CD4-positive, alpha-beta T cell treated with Interleukin-1 beta for 1 hour (primary cell): ENCODE data around the gene VPS8.

Experiments
- DNase-seq, 2 donors: peaks; one replicate each; pipeline ENCODE4 v3.0.0-alpha.2; 2020 to 2022

Gene VPS8

GRCh38 chr3:185062191-185062590 lies 250.2 kb downstream of the VPS8 start:
- no peak for DNase-seq

- no peak for DNase-seq
Measured at GRCh38 chr3:185063431-185063830, 251.5 kb downstream of the VPS8 start.

- no peak for DNase-seq
Measured at GRCh38 chr3:185065059-185065458, 253.1 kb downstream of the VPS8 start.

- no peak for DNase-seq
Measured at GRCh38 chr3:185066251-185066650, 254.3 kb downstream of the VPS8 start.

- DNase-seq, result no peak
Measured at GRCh38 chr3:185067173-185067572, 255.2 kb downstream of the VPS8 start.

GRCh38 chr3:185069037-185070030 lies 257.4 kb downstream of the VPS8 start:
- no peak for DNase-seq

- DNase-seq, result no peak
Measured at GRCh38 chr3:185070491-185071286, 258.7 kb downstream of the VPS8 start.

GRCh38 chr3:185071287-185071800 lies 259.4 kb downstream of the VPS8 start:
- no peak for DNase-seq

GRCh38 chr3:185075547-185075946 lies 263.6 kb downstream of the VPS8 start:
- DNase-seq, result no peak

- no peak for DNase-seq
Measured at GRCh38 chr3:185076219-185076618, 264.3 kb downstream of the VPS8 start.

GRCh38 chr3:185079625-185080024 lies 267.7 kb downstream of the VPS8 start:
- no peak for DNase-seq

- DNase-seq, result no peak
Measured at GRCh38 chr3:185081521-185081920, 269.6 kb downstream of the VPS8 start.

GRCh38 chr3:185082149-185082548 lies 270.2 kb downstream of the VPS8 start:
- DNase-seq, result no peak

- no peak for DNase-seq
Measured at GRCh38 chr3:185082829-185083228, 270.9 kb downstream of the VPS8 start.

- DNase-seq, result no peak
Measured at GRCh38 chr3:185084402-185084801, 272.4 kb downstream of the VPS8 start.

- DNase-seq, result no peak
Measured at GRCh38 chr3:185084901-185085300, 272.9 kb downstream of the VPS8 start.

GRCh38 chr3:185087419-185087818 lies 275.5 kb downstream of the VPS8 start:
- DNase-seq, result no peak

- DNase-seq, result no peak
Measured at GRCh38 chr3:185089343-185089742, 277.4 kb downstream of the VPS8 start.

GRCh38 chr3:185089751-185090150 lies 277.8 kb downstream of the VPS8 start:
- DNase-seq, result no peak

- no peak for DNase-seq
Measured at GRCh38 chr3:185090811-185091210, 278.8 kb downstream of the VPS8 start.

- DNase-seq, result no peak
Measured at GRCh38 chr3:185093116-185093515, 281.1 kb downstream of the VPS8 start.

GRCh38 chr3:185094697-185095096 lies 282.7 kb downstream of the VPS8 start:
- DNase-seq, result no peak
